Colon (tissue), 2 donors: ENCODE measurements around the gene MAP3K6.

ENCODE experiments used
- FAIRE-seq: peaks from 2 replicates; lab custom pipeline; 2012; peaks lifted over from hg19 to GRCh38; lab: Jason Lieb, UNC
- donor health status: control.
- donor health status: control.

Gene MAP3K6

GRCh38 chr1:27335506-27336422, 31.0 kb downstream of the MAP3K6 start:
- no peak for FAIRE-seq

- no peak for FAIRE-seq
These were observed 33.0 kb downstream of the MAP3K6 start for GRCh38 chr1:27333717-27334279.

GRCh38 chr1:27332536-27333281, 34.1 kb downstream of the MAP3K6 start:
- no peak for FAIRE-seq

GRCh38 chr1:27331922-27332321, 34.8 kb downstream of the MAP3K6 start:
- FAIRE-seq, result no peak

GRCh38 chr1:27331426-27331825, 35.3 kb downstream of the MAP3K6 start:
- FAIRE-seq, result no peak

GRCh38 chr1:27330786-27331185, 36.0 kb downstream of the MAP3K6 start:
- FAIRE-seq, result no peak

GRCh38 chr1:27327964-27328363, 38.8 kb downstream of the MAP3K6 start:
- FAIRE-seq, result no peak

GRCh38 chr1:27325286-27325685, 41.5 kb downstream of the MAP3K6 start:
- no peak for FAIRE-seq

GRCh38 chr1:27322569-27323240, 44.1 kb downstream of the MAP3K6 start:
- no peak for FAIRE-seq

- no peak for FAIRE-seq
These were observed 44.8 kb downstream of the MAP3K6 start, which contains the start of gene TMEM222 for GRCh38 chr1:27321813-27322568. Gene TMEM222 (plus strand): TSS chr1:27322163. CDS start chr1:27322198, 35 bp downstream.

GRCh38 chr1:27318596-27318995, 48.2 kb downstream of the MAP3K6 start:
- no peak for FAIRE-seq

GRCh38 chr1:27318136-27318535, 48.6 kb downstream of the MAP3K6 start:
- FAIRE-seq, result no peak

GRCh38 chr1:27316860-27317259, 49.9 kb downstream of the MAP3K6 start:
- no peak for FAIRE-seq

- FAIRE-seq, result no peak
These were observed 52.0 kb downstream of the MAP3K6 start for GRCh38 chr1:27314737-27315136.

GRCh38 chr1:27314169-27314568, 52.6 kb downstream of the MAP3K6 start:
- no peak for FAIRE-seq

- FAIRE-seq, result no peak
These were observed 58.7 kb downstream of the MAP3K6 start for GRCh38 chr1:27307874-27308598.

- no peak for FAIRE-seq
These were observed 59.6 kb downstream of the MAP3K6 start for GRCh38 chr1:27306892-27307761.

GRCh38 chr1:27306071-27306470, 60.7 kb downstream of the MAP3K6 start:
- no peak for FAIRE-seq
